HG03521 (cell line): Measurements from ENCODE around the gene TMCO4.

ENCODE experiments used
- ATAC-seq: cut with Tn5 transposase; IDR thresholded peaks from one replicate; pipeline ENCODE4 v1.9.1; 2021; ENCODE audit warnings: mild to moderate bottlenecking, moderate library complexity; ENCODE audit not compliant: unreplicated experiment

TMCO4 gene

DNA sequence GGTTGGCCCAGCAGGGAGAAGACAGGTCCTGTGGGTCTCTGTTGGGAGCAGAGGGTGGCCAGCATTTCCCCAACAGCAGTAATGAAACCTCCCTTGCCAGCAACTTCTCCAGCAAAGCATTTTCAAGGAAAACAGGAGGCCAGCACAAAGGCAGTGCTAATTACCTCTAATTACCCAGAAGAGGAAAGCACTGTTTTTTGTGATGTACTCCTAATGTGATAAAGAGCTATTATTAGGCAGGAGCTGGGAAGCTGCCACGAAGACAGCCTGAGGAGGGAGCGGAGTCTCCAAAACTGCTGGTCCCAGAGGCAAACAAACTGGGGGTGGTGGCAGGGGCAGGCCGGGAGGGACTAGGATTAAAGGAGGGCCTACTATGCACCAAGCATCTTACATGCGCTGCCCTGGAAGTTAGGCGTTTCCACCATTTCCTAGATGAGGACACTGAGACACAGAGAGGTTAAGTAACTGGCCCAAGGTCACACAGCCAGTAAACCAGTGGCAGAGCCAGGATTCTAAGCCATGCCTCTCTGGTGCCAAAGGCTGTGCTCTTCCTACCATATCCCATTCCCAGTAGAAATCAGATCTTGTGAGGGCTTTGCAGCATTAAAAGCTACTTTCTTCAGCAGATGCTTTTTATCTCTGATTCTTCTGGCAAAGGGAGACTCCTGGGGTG is 110.5 kb downstream of the TMCO4 start:
- no peak for ATAC-seq

DNA sequence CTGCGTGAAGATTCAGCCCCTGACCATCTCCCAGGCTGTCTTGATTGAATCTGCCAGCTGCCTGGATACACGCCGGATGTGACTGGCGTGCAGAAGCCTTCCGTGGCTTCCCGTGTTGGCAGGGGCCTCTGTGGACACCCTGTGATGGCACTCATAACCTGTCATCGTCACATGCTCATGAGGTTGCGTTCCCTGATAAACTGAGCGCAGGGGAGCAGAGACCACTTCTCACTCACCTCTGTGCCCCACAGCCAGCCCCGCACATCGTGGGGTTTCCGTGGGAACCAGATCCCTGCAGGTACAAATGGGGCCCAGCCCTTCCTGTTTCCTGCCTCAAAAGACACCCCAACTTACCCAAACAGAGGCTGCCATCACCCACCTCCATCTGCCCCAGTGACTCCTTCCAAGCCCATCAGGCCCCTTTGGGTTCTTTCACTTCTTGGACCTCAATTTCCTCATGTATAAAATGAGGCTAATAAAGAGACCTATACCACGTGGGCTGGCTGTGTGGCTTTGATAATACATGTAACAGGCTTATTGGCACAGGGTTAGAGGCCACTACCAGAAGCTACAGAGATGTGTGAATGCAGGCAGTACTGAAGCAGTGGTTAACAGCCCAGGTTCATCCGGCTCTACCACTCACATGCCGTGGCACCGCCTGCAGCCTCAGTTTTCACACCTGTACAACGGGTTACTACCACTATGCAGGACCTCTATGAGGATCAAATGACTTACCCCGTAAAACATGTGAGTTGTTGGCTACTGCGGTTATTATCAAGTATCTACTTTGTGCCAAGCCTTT is 111.5 kb downstream of the TMCO4 start:
- ATAC-seq = no peak

DNA sequence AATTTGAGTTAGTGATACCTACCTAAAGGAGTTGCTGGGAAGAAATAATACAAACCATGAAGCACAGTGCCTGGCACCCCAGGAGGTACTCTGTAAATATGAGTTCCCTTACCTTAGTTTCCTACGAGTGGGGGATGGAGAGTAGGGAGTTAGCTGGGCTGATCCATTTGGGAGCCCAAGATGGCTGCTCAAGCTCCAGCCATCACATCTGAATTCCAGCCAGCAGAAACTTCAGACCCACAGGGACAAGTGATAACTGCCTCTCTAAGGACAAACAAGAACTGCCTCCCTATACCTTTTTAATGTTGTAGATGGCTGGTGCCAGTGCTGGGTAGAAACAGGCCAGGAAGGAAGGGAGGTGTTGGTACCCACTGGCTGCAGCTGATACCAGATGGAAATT is 112.3 kb downstream of the TMCO4 start:
- no peak for ATAC-seq

DNA sequence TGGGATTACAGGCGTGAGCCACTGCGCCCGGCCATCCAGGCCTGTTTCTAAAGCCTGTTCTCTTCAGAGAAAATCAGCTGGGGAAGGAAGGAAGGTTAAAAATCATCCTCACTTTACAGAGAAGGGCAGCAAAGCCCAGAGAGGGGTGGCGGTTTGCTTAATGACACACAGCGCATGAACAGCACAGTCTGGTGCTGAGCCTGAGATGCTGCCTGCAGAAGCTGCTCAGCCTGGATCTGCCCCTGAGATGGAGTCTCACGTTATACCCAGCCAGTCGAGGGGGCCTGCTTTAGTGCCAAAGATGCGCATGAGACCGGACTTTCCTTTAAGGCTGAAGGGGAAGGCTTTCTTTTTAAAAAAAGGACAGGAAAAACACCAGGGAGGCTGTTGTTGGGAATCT is 113.7 kb downstream of the TMCO4 start:
- ATAC-seq = no peak

DNA sequence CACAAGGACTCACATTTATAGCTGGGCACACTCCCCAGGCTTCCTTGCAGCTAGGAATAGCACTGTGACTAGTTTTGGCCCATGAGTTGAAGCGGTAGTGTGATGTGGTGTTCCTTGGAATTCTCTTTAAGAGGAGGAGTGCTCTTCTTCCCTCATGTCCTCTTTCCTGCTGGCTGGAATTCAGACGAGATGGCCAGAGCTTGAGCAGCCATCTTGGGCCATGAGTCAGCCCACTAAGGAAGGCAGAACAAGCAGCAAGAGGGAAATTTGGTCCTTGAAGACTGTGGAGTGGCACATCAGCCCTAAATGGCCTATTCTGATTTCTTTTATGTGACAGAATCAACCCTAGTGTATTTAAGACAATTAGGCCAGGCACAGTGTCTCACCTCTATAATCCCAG is 115.0 kb downstream of the TMCO4 start:
- no peak for ATAC-seq

DNA sequence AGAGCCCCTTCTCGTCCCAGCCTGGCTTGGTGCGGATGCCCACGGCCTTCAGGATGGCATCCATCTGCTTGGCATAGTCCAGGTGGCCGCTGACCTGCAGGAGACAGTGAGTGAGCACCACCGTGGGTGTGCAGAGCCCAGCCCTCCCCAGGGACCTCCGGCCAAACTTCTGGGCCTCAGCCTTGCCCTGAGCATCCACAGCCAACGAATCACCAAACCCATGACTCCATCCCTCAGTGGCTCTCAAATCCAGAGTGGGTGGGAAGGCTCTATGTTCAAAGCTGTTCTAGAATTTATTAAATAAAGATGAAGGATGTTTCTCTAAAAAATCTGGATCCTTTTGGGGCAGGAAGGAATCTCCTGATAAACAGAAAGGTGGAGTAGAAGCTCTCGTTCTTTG is 116.4 kb downstream of the TMCO4 start:
- no peak for ATAC-seq

DNA sequence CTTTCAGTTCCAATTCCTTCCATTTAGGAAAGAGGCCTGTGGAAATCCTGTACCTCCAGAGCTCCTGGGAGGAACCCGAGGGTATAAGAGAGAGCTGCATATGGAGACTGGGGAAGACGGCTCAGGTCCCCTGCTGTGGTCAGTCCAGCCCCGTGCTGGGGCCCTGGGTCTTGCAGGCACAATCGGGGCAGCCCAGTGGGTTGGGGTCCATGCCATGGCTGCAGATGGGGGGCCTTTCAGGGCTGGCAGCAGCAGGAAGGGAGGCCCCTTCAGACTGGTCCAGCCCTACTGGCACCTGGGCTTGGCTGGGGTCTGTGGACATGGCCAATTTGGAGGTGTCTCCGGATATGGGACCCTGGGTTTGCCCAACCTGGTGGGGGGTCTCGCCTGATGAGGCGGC is 116.8 kb downstream of the TMCO4 start:
- no peak for ATAC-seq

DNA sequence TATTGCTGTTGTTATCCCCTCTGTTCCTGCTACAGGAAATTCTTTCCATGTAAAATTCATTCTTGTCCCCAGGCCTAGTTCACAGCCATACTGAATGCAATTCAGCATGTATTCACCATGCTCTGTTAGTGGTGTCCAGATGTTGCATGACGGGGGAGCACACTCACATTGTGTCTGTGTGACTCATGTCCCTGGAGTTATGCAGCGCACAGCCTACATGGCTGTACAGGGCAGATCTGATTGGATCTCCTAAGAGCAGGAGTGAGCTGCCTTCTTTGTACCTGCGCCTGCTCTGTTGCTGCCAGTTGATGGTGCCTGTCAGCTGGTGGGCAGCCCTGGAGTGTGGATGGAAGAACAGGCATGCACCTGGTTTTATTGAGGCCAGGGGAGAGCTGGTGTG is 117.5 kb downstream of the TMCO4 start:
- no peak for ATAC-seq

DNA sequence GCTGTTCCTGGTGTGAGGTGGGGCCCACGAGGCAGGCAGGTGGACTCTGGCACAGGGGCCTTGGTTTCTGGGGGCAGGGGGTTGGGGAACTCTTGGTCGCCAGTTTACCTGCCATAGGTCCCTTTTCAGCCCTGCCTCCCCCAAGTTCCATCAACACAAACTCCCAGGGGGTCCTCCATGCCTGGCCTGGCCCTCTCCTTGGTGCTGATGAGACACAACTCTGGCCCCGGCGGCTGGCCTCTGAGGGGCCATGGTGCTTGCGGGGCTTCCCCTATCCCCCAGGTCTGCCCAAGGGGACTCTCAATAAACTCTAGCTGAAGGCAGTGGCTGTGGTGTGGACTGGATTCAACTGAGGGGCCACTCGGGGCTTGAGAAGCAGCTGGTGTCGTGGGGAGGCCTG is 119.1 kb downstream of the TMCO4 start:
- no peak for ATAC-seq

DNA sequence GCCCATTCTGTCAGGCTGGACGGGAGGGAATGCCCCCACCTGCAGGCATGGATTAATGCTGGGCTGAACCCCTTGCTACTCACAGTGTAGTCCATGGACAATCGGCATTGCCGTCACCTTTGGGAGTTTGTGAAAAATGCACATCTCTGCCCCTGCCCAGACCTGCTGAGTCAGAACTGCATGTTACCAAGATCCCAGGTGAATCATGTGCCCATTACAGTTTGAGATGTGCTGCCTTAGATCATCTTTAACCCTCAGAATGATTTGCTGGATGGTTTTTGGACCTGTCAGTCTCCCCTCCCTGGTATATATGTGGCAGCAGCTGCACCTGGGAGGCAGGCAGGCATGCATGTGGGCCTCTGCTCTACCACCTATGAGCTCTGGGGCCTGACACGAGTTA is 120.0 kb downstream of the TMCO4 start:
- no peak for ATAC-seq

DNA sequence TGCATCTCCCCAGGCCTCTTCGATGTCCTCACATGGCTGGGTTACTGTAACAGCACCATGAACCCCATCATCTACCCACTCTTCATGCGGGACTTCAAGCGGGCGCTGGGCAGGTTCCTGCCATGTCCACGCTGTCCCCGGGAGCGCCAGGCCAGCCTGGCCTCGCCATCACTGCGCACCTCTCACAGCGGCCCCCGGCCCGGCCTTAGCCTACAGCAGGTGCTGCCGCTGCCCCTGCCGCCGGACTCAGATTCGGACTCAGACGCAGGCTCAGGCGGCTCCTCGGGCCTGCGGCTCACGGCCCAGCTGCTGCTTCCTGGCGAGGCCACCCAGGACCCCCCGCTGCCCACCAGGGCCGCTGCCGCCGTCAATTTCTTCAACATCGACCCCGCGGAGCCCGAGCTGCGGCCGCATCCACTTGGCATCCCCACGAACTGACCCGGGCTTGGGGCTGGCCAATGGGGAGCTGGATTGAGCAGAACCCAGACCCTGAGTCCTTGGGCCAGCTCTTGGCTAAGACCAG is 120.7 kb downstream of the TMCO4 start:
- no peak for ATAC-seq

DNA sequence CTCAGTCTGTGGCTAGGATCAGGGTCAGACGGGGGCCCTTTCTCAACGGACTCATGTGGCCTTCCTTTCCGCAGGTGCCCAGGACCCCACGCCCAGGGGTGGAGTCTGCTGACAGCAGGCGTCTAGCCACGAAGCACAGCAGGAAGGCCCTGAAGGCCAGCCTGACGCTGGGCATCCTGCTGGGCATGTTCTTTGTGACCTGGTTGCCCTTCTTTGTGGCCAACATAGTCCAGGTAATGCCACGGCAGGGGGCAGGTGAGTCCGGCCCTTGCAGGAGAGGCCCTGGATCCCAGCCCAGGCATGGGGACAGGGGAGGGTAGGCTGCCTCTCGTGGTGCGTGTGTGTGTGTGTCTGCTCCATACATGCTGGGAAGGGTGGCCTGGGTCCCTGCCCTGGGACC is 121.2 kb downstream of the TMCO4 start:
- no peak for ATAC-seq

DNA sequence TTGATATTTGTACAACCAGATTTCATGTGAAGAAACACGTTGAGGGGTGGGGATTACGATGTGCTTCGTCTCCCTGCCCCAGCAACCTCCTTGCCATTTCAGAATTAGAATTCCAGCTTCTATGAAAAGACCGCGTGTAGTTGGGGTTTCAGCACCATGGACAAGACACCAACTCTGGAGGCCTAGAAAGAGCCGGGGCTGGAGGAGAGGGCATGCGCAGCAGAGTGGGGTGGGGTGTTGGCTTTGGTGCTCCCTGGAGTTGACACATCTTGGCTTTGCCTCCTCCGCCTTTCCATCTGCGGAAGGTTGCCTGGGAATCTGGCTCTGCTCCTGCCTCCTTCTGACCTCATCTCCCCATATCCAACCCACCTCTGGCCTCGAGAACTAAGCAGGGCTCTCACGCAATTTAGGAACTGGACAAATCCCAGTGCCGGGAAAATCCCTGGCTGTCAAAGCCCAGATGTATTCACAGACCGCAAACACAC is 123.2 kb downstream of the TMCO4 start:
- ATAC-seq = no peak

DNA sequence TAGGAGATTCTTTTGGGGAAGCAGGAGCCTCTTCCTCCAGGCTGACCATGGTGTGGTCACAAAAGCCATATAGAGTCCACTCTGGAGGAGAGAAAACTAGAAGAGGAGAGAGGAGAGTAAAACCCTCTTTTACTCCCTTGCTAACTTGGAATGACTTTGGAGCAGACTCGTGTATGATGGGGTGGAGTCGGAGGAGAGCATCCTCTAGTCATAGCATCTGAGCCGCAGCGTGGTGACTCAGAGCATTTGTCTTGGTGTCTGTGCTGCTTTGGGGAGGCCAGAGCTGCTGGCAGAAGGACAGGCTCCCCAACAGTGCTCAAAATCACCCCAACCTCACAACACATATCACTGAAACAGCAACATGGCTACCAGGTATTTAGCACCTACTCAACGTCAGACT is 123.9 kb downstream of the TMCO4 start:
- no peak for ATAC-seq

DNA sequence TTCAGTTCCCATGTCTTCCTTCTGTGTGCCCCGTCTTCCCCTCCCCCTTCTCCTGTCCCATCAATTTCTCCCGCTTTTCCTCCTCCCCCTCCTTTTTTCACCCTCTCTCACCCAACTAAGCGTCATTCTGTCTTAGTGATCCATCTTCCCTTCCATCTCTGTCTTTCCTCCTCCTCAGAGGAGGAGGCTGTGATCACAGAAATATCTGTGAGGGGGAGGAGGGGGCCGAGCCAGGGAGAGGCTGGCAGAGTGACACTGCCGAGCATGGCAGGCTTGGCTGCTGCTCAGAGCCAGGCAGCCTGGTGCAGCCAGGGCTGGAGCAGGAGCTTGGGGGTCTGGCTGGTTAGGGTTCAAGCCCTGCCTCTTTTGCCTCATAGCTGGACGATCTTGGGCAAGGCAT is 127.5 kb downstream of the TMCO4 start:
- ATAC-seq = no peak

DNA sequence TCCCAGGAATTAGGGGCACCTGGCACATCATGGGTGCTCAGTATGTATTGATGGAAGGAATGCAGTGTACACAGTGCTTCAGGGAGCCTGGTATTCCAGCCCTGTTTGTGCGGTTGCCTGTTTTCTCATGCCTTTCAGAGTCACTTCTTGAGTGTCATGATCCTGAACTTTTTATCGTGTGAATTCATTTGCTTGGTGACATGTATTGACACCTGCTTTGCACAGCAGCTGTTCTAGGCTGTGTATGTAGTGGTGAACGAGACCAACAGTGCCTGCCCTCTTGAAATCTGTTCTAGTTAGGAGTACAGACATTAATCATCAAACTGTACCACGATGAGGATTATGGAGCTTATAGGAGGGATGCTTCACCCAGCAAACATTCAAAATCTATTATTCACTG is 128.9 kb downstream of the TMCO4 start:
- ATAC-seq = no peak

DNA sequence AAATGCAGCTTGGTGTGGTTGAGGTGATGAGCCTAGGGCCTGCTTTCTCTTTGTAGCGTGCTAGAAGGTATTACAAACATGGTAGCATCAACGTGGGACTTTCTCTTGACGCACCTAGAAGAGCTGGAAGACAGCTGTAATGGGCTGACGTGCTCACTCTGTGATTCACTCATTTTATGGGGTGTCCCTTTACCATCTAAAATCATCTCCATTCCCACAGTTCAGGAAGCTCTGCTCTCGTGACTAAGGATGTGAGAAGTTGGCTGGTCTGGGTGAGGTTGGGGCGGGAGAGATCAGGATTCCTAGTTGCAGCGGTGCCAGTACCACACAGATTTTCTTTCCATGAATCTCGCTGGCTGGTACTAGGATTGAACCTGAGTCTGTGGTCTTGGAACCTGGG is 130.8 kb downstream of the TMCO4 start:
- no peak for ATAC-seq

DNA sequence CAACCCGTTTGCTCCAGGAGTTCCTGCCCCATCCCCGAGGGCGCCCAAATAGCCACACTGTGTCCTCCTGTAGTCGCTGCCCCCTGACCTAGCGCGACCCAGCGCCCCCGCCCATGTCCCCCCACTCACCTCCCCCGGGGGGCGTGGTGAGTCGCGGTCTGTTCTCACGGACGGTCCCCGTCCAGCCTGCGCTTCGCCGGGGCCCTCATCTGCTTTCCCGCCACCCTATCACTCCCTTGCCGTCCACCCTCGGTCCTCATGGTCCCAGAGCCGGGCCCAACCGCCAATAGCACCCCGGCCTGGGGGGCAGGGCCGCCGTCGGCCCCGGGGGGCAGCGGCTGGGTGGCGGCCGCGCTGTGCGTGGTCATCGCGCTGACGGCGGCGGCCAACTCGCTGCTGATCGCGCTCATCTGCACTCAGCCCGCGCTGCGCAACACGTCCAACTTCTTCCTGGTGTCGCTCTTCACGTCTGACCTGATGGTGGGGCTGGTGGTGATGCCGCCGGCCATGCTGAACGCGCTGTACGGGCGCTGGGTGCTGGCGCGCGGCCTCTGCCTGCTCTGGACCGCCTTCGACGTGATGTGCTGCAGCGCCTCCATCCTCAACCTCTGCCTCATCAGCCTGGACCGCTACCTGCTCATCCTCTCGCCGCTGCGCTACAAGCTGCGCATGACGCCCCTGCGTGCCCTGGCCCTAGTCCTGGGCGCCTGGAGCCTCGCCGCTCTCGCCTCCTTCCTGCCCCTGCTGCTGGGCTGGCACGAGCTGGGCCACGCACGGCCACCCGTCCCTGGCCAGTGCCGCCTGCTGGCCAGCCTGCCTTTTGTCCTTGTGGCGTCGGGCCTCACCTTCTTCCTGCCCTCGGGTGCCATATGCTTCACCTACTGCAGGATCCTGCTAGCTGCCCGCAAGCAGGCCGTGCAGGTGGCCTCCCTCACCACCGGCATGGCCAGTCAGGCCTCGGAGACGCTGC is 133.9 kb downstream of the TMCO4 start:
- no peak for ATAC-seq

DNA sequence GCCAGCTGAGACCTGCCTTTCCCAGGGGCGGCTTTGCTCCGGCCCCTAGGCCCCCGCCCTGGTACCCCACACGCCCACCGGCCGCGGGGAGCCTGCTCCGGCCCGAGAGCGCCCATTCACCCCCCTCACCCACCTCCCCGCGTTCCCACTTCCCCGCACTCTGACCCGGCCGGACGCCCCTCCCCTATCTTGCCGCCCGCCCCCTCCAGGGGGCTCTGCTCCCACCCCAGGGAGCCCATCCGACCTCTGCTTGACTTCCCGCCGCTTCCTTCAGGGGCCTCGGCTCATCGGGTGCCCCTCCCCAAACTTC is 134.6 kb downstream of the TMCO4 start:
- no peak for ATAC-seq

DNA sequence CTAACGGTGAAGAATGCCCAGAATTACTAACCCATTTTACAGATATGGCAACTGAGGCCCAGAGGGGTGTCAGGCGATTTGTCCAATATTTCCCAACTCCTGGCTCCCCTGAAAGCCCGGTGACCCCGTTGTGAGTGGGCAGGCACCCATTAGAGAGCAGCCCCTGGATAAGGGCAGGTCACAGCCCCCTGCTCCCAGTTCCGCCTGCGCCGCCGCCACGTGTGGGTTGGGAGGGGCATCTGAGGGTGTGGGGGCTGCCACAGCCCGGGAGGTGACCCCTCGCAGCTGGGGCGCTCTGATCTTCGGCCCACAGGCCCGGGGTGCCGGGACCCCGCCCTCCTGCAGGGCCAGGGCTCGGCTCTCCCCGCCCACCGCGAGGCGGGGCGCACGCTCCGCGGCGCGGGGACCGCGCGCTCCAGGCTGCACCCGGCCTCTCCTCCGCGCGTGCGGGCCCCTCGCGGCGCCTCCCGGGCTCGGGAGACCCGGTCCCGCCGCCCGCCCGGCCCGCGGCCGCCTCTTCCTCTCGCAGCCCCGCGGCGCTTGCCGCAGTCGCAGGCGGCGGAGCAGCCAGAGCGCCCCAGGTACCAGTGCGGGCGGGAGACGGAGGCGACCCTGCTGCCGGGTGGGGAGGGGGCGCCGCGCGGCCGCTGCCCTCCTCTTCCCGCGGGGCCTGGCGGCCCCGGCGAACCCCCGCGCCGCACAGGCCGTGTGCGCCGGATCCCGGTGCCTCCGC is 135.1 kb downstream of the TMCO4 start, which contains the start of gene HTR6:
TSS of gene HTR6 (plus strand) at position 423 of the 733 bp plus-strand sequence. CDS start 879 bp downstream, outside the sequence.
- no peak for ATAC-seq
